K562 (cell line): Measurements from ENCODE around the gene RMND5B. TPM values are rescaled to one million over a fixed set of nuclear protein-coding genes. Genes with fewer than 3 reads are reported as not detected.

Source experiments
- BHLHE40 ChIP-seq: IDR thresholded peaks from 2 replicates; pipeline ENCODE4 v1.6.1; 2011; ENCODE audit warnings: low read length, improper control_type of control experiment
- CCNT2 ChIP-seq: IDR thresholded peaks from 2 replicates; pipeline ENCODE4 v1.6.1; 2011; ENCODE audit warnings: borderline replicate concordance, low read depth, mild to moderate bottlenecking, moderate library complexity, mixed read lengths, low read length; ENCODE audit not compliant: insufficient read length; ENCODE audit errors: extremely low read depth
- DMBX1 ChIP-seq: fragments of 250-450 bp; sonication (Bioruptor Pico); IDR thresholded peaks from 2 replicates; pipeline ENCODE4 v1.8.0; 2022; ENCODE audit warnings: inconsistent platforms, mild to moderate bottlenecking, moderate library complexity, borderline replicate concordance
- DPF2 ChIP-seq: fragments of 450-650 bp; IDR thresholded peaks from 2 replicates; pipeline ENCODE4 v1.6.1; 2016
- ESRRA ChIP-seq: fragments of 450-650 bp; IDR thresholded peaks from 2 replicates; pipeline ENCODE4 v1.6.1; 2014; ENCODE audit warnings: low read depth, mild to moderate bottlenecking, moderate library complexity, borderline replicate concordance
- EWSR1 ChIP-seq: fragments of 450-650 bp; IDR thresholded peaks from 2 replicates; pipeline ENCODE4 v1.6.1; 2018; ENCODE audit warnings: borderline replicate concordance, mild to moderate bottlenecking, low read depth, moderate library complexity; ENCODE audit not compliant: partially characterized antibody
- GTF2F1 ChIP-seq: IDR thresholded peaks from 2 replicates; pipeline ENCODE4 v1.6.1; 2011; ENCODE audit warnings: low read depth, low read length, improper control_type of control experiment
- HMG20B ChIP-seq: fragments of 250-450 bp; sonication (Bioruptor Pico); IDR thresholded peaks from 2 replicates; pipeline ENCODE4 v1.5.0; 2021; ENCODE audit warnings: mild to moderate bottlenecking
- HNRNPK ChIP-seq: fragments of 200-400 bp; formaldehyde crosslinking; IDR thresholded peaks from one replicate; pipeline ENCODE4 v1.6.1; 2018; ENCODE audit warnings: mild to moderate bottlenecking, low read depth, low read length; ENCODE audit not compliant: poor library complexity, severe bottlenecking
- HNRNPL ChIP-seq: fragments of 200-400 bp; formaldehyde crosslinking; IDR thresholded peaks from 2 replicates; pipeline ENCODE4 v1.6.1; 2017; ENCODE audit warnings: low read depth, mild to moderate bottlenecking, low read length
- MXI1 ChIP-seq: IDR thresholded peaks from 2 replicates; pipeline ENCODE4 v1.6.1; 2011; ENCODE audit warnings: low read depth, mild to moderate bottlenecking, improper control_type of control experiment, low read length
- NCOA1 ChIP-seq: fragments of 450-650 bp; IDR thresholded peaks from 2 replicates; pipeline ENCODE4 v1.6.1; 2016; ENCODE audit warnings: low read depth
- NCOA6 ChIP-seq: fragments of 450-650 bp; IDR thresholded peaks from 2 replicates; pipeline ENCODE4 v1.6.1; 2017; ENCODE audit warnings: mild to moderate bottlenecking
- RB1 ChIP-seq: fragments of 450-650 bp; IDR thresholded peaks from 2 replicates; pipeline ENCODE4 v1.6.1; 2017; ENCODE audit warnings: low read depth, mild to moderate bottlenecking
- RBM39 ChIP-seq: fragments of 200-400 bp; formaldehyde crosslinking; optimal IDR thresholded peaks from 2 replicates; pipeline ENCODE3; 2018; ENCODE audit warnings: low read depth, low read length
- SPI1 ChIP-seq: IDR thresholded peaks from 2 replicates; pipeline ENCODE4 v1.6.1; 2011; ENCODE audit warnings: low read depth, low read length, control low read depth, borderline replicate concordance
- STAT5A ChIP-seq: IDR thresholded peaks from 2 replicates; pipeline ENCODE4 v1.6.1; 2012; ENCODE audit warnings: low read length, inconsistent platforms, borderline replicate concordance
- XRCC5 ChIP-seq: fragments of 200-400 bp; formaldehyde crosslinking; IDR thresholded peaks from 2 replicates; pipeline ENCODE4 v1.6.1; 2017; ENCODE audit warnings: low read depth, mild to moderate bottlenecking, low read length
- YY1 ChIP-seq, 3 experiments: IDR thresholded peaks; 2 replicates each; pipeline ENCODE4 v1.6.1; 2011; ENCODE audit warnings: low read length in 2 of 3, mild to moderate bottlenecking in 2 of 3, moderate library complexity in 2 of 3, borderline replicate concordance in 1 of 3, control low read depth in 1 of 3, low read depth in 1 of 3; ENCODE audit not compliant: insufficient read depth in 3 of 3, insufficient replicate concordance in 2 of 3, control insufficient read depth in 1 of 3, insufficient read length in 1 of 3; ENCODE audit errors: extremely low read depth in 1 of 3
- ZKSCAN3 ChIP-seq: fragments of 250-450 bp; sonication (Bioruptor Pico); IDR thresholded peaks from 2 replicates; pipeline ENCODE4 v1.4.0; 2020
- ZNF12 ChIP-seq: sonication (generic); formaldehyde crosslinking; IDR thresholded peaks from 2 replicates; pipeline ENCODE4 v1.4.0; 2020; ENCODE audit warnings: mild to moderate bottlenecking, missing genetic modification reagents
- ZNF24 ChIP-seq: fragments of 450-650 bp; IDR thresholded peaks from 2 replicates; pipeline ENCODE4 v1.6.1; 2016
- ZNF57 ChIP-seq: fragments of 450-650 bp; formaldehyde crosslinking; IDR thresholded peaks from 2 replicates; pipeline ENCODE4 v1.4.0; 2020; ENCODE audit warnings: mild to moderate bottlenecking, moderate library complexity
- ZNF668 ChIP-seq: fragments of 250-450 bp; sonication (Bioruptor Pico); IDR thresholded peaks from 2 replicates; pipeline ENCODE4 v1.8.0; 2022; ENCODE audit warnings: mild to moderate bottlenecking, inconsistent platforms
- ZNF75A ChIP-seq: fragments of 450-650 bp; formaldehyde crosslinking; IDR thresholded peaks from 2 replicates; pipeline ENCODE4 v1.4.0; 2020; ENCODE audit warnings: mild to moderate bottlenecking
- ZNF77 ChIP-seq: fragments of 250-450 bp; sonication (Bioruptor Pico); IDR thresholded peaks from 2 replicates; pipeline ENCODE4 v1.5.0; 2020
- polyA plus RNA-seq, 8 experiments: library from polyadenylated mRNA; depleted of rRNA in 4 of 8; stranded (reverse) in 5 of 8; unstranded in 3 of 8; fragments of >200 nt; fragmentation: Nextera tagmentation in 2 of 8; fragmentation: Illumina TruSeq in 1 of 8; extraction: Ambion mirVana in 2 of 8; extraction: Trizol in 1 of 8; gene quantifications; 2 replicates each; pipeline versions ENCODE4 v1.2.1 to v1.2.3, GENCODE V29; 2011 to 2014; ENCODE audit warnings: inconsistent platforms in 1 of 8, missing spikeins in 1 of 8
- total RNA-seq, 7 experiments: library from RNA; depleted of rRNA in 6 of 7; stranded (reverse); fragments of >200 nt in 6 of 7; fragmentation: Illumina TruSeq in 2 of 7; extraction: Trizol in 2 of 7; gene quantifications; 2 replicates each; pipeline versions ENCODE4 v1.2.1 to v1.2.3, GENCODE V29; 2011 to 2021; ENCODE audit warnings: low replicate concordance in 1 of 7
- TF ChIP-seq, protein P1 (sequence below): sonication (generic); formaldehyde crosslinking; IDR thresholded peaks from 2 replicates; pipeline ENCODE4 v1.8.0; 2022; ENCODE audit warnings: mild to moderate bottlenecking, missing genetic modification reagents

Gene RMND5B
- total and polyA plus RNA-seq, 9 of the 15 experiments (the other 6 are each of a cell fraction or from before 2014, with no cell fraction given): 2.6 to 57.0 (median 28.3) TPM

DNA sequence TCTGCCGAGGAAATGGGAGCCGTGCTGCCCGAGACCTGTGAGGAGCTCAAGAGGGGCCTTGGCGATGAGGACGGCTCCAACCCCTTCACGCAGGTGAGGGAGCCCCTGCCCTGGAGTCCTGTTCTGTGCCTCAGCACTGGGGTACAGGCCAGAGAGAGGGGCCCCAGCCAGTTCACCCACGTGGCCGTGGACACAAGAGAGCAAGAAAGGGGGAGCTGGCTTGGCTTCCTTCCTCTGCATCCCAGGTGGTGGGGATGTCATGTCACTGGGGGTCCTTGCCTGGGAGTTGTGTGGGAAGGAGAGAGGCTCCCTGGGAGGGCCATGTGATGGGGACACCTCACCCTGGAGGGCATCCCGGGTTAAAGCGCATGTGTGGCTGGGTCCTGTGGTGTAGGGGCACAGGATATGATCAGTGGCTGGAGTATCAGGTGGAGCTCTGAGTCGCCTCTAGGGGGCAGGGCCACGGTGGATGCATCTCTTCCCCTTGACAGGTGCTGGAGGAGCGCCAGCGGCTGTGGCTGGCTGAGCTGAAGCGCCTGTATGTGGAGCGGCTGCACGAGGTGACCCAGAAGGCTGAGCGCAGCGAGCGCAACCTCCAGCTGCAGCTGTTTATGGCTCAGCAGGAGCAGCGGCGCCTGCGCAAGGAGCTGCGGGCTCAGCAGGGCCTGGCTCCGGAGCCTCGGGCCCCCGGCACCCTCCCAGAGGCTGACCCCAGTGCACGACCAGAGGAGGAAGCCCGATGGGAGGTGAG lies 10.0 kb upstream of the RMND5B start (continued):
- TF ChIP-seq, protein P1, sequence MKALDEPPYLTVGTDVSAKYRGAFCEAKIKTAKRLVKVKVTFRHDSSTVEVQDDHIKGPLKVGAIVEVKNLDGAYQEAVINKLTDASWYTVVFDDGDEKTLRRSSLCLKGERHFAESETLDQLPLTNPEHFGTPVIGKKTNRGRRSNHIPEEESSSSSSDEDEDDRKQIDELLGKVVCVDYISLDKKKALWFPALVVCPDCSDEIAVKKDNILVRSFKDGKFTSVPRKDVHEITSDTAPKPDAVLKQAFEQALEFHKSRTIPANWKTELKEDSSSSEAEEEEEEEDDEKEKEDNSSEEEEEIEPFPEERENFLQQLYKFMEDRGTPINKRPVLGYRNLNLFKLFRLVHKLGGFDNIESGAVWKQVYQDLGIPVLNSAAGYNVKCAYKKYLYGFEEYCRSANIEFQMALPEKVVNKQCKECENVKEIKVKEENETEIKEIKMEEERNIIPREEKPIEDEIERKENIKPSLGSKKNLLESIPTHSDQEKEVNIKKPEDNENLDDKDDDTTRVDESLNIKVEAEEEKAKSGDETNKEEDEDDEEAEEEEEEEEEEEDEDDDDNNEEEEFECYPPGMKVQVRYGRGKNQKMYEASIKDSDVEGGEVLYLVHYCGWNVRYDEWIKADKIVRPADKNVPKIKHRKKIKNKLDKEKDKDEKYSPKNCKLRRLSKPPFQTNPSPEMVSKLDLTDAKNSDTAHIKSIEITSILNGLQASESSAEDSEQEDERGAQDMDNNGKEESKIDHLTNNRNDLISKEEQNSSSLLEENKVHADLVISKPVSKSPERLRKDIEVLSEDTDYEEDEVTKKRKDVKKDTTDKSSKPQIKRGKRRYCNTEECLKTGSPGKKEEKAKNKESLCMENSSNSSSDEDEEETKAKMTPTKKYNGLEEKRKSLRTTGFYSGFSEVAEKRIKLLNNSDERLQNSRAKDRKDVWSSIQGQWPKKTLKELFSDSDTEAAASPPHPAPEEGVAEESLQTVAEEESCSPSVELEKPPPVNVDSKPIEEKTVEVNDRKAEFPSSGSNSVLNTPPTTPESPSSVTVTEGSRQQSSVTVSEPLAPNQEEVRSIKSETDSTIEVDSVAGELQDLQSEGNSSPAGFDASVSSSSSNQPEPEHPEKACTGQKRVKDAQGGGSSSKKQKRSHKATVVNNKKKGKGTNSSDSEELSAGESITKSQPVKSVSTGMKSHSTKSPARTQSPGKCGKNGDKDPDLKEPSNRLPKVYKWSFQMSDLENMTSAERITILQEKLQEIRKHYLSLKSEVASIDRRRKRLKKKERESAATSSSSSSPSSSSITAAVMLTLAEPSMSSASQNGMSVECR (CRISPR knock-in tag): peak; percentile 50; the same call in 1 of the 2 replicates
- TF ChIP-seq RB1: peak; percentile 59; the same call in 1 of the 2 replicates
- TF ChIP-seq CCNT2: peak; percentile 18
- no peak for TF ChIP-seq ZNF77 (CRISPR knock-in tag)
- TF ChIP-seq YY1 (IDR thresholded peaks at IDR 0.05; ENCODE audit: borderline replicate concordance in 1 of 3, control insufficient read depth in 1 of 3, extremely low read depth in 1 of 3, insufficient read depth in 3 of 3, insufficient read length in 1 of 3, insufficient replicate concordance in 2 of 3, low read depth in 1 of 3, low read length in 2 of 3): peak in 1 of 3 experiments; percentile 12
- TF ChIP-seq SPI1: no peak
- no peak for TF ChIP-seq NCOA6
- no peak for TF ChIP-seq EWSR1
- TF ChIP-seq RBM39: no peak
- TF ChIP-seq HNRNPK: no peak
- no peak for TF ChIP-seq STAT5A
- 0 out of 2 replicates have a peak, but pooled peaks have one; percentile 62 for TF ChIP-seq XRCC5
- TF ChIP-seq DPF2: no peak
- TF ChIP-seq HMG20B (CRISPR knock-in tag): no peak
- no peak for TF ChIP-seq GTF2F1
- TF ChIP-seq ZNF12 (CRISPR knock-in tag): no peak
- no peak for TF ChIP-seq ZNF75A (CRISPR knock-in tag)
- TF ChIP-seq ZNF668 (CRISPR knock-in tag): no peak
- TF ChIP-seq ESRRA: peak; percentile 28; the same call in 1 of the 2 replicates
- TF ChIP-seq NCOA1: no peak
- TF ChIP-seq DMBX1: no peak
- no peak for TF ChIP-seq ZNF57
- TF ChIP-seq HNRNPL: no peak
- no peak for TF ChIP-seq ZKSCAN3
- peak; percentile 31; the same call in 1 of the 2 replicates for TF ChIP-seq ZNF24
- TF ChIP-seq BHLHE40: peak; percentile 77
- TF ChIP-seq MXI1: 0 out of 2 replicates have a peak, but pooled peaks have one; percentile 22
